KG1 (cell line): ENCODE results near the gene RARB.

Experiments used
- DNase-seq: peaks from one replicate; lab custom pipeline; 2025; lab: John Stamatoyannopoulos, UW

Gene RARB

DNA sequence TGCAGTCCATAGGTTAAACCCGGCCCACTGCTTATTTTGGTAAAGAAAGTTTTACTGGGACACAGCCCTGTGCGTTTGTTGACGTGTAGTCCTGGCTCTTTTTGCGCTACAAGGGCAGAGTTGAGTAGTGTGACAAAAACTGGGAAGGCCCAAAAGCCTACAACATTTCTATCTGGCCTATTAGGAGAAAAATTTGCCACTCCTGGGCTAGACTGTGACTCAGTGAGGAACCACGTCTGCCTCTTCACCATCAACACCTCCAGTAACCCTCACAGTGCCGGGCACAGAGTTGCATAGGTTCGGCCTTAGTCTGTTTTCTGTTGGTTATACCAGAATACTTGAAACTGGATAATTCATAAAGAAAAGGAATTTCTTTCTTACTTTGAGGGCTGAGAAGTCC lies 126.3 kb downstream of the RARB start:
- no peak for DNase-seq

DNA sequence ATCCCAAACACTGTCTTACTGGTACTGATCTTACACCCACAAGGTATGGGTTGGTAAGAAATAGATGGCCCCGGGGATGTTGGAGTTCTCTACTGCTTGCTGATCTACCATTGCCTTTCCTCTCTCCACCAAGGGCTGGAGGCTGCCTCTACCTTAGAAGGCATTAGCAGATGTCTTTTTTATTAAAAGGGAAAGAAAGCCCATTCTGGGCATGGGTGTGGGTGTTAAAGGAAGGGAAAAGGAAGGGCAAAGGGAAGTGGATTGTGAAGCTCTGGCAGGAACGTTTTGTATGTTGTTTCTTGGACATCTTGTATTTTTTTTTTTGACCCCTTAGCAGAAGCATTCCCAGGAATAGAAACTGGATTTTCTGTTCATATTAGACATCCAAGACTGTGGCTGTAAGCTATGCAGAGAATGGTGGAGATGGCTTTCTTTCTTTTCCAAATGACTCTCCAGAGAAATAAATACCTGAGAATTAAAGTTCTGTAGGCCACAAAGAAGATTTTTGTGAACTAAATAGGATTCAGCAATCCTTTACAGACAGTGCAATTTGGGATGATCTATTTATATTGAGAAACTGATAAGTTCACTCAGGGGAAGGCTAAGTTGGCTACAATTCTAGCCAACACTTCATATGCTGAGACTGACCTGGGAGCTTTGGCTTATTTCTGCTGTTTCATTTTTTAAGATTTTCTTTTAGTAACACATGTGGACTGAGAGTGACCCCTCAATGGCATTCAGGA lies 127.8 kb downstream of the RARB start:
- DNase-seq: no peak

DNA sequence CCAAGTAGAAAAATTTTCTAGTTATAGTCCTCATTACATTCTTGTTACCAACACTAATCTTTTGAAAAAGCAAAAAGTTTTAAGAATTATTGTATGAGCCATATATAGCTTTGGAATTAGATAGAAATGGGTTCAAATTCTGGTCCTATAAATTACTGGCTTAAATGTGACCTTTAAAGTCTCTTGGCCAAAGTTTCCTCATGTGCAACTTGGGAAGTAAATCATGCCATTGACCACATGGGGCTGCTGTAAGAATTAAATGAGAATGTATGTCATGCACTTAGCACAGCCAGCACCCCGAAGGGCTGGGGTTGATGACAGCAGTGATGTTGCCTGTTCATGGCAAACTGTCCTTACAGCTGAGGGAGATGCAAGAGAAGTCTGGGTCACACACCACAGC lies 128.4 kb downstream of the RARB start:
- DNase-seq: no peak

DNA sequence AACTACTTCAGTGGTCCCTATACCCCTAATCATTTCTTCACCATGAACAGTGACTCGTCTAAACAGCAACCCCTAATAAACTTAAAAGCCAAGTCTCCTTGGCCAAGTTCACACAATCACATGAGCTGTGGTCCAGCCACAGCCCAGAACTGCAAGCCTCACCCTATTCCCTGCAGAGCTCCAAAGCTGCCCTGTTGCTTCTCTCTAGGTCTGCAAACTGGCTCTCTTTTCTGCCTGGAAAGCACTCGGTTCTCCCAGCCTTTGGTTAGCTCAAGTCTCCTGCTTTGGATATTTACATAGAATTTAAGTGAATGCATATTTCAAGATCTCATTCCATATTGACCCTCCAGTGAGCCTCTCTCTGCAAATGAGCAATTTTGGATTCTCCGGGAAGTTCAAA lies 129.6 kb downstream of the RARB start:
- DNase-seq: no peak

- DNase-seq: no peak
Observed at GRCh38 chr3:25558121-25558520, 130.1 kb downstream of the RARB start.

DNA sequence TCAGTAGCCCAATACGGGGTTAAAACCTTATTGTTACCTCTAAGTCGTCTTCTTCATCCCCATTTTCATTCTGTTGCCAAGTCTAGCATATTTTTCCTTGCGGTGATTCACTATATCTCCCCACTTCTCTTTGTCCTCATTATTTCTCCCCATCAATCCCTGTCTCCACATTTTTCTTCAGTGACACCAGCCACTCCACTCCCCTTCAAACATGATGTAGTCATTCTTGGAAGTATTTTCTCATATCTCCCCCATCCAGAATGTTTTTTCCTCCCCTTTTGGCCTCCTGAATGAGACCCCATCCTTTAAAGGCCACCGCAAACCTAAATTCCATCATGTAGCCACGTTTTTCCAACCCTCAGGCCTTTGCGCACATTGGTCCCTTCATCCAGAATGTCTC lies 130.7 kb downstream of the RARB start:
- no peak for DNase-seq

- DNase-seq: no peak
Observed at GRCh38 chr3:25563601-25564000, 135.5 kb downstream of the RARB start.

DNA sequence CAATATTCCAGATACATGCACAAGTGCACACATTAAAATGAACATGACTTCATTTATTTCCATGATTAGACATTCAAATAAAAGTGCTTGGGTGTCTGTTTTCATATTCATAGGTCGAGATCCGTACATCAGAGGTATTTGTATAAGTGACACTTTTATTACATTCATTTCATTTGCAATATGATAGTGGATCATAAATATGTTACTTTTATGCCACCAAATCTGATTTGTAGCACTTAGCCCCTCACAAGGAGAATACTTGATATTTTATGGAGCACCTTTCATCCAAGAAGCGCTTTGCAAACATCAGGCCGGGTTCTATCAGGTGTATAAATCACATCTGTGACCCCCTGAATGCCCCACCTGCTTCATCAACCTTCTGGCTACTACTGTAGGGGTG lies 136.0 kb downstream of the RARB start:
- DNase-seq: no peak

- DNase-seq: no peak
Observed at GRCh38 chr3:25565807-25566206, 137.7 kb downstream of the RARB start.

- DNase-seq: no peak
Observed at GRCh38 chr3:25566358-25566920, 138.4 kb downstream of the RARB start.

DNA sequence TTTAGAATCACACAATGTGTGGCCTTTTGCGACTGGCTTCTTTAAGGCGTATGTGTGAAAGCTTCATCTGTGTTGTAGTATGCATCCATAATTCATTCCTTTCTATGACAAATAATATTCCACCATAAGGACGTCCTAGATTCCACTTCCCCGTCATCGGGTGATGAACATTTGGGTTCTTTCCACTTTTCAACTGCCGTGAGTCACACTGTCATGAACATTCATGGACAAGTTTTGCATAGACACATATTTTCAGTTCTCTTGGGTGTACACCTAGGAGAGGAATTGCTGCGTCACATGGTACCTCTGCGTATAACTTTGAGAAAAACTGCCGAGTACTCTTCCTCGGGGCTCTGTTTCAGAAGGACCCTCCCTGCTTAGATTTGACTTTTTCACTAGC lies 139.3 kb downstream of the RARB start:
- DNase-seq: no peak

- no peak for DNase-seq
Observed at GRCh38 chr3:25567806-25568524, 139.9 kb downstream of the RARB start.

DNA sequence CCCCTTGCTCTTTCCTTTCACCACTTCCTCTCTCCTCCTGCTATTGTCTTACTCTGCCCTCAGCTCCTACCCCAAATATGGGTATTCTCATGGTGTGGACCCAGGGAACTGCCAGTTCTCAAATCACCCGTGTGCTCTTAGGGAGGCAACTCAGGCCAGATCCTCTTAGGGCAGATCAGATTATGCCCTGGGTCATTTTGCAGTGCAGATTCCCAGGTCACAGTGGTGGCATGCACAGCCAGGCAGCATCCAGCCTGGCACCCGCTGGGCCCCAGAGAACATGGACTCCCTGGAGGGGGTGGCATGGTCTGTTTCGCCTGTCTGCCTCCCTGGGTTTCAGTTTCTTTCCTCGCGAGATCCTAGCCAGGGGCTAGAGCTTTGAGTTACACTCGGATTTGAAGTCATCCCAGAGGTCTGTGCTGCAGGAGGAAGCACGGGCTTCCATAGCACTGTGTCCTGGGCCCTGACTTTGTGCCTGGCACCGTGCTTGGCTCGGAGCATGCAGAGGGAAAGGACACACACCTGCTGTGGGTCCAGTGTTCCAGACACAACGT lies 140.5 kb downstream of the RARB start:
- DNase-seq: no peak

- no peak for DNase-seq
Observed at GRCh38 chr3:25571285-25571684, 143.2 kb downstream of the RARB start.

DNA sequence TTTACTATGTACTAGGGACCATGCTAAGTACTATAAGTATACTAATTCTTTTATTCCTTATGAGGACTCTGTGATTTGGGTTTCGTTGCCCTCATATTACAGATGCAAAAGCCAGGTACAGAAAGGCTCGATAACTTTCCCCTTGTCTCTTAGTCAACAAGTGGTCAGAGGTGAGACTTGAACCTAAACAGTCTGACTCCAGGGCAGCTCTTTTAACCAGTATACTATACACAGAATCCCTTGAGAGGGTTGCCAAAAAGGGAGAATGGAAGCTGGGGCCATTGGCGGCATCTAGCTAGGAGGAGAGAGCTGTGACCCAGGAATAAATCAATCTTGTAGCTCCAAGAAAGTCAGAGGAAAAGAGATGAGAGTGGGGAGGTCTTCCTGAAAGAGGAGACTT lies 144.3 kb downstream of the RARB start:
- DNase-seq: no peak

DNA sequence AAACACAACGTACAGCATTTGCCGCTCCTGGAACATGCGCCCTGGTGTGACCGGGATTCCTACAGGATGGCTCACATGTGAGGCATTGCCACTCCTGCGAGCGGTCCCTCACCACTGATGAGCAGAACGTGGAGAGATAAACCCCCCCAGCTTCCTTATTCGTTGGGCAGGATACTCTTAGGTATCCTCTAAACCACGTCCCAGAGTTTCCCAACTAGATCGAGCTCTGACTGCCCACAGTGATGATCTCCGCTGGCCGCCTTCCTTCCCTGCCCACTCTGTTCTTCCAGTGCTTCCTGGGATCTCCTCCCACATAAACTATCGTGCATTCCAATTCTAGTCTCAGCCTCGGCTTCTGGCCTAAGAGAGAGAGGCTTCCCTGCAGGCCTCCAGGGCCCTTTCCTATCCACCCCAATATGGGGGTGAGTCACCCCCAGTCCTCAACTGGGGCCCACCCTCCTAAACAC lies 144.9 kb downstream of the RARB start:
- no peak for DNase-seq

- DNase-seq: no peak
Observed at GRCh38 chr3:25573386-25574171, 145.5 kb downstream of the RARB start.

DNA sequence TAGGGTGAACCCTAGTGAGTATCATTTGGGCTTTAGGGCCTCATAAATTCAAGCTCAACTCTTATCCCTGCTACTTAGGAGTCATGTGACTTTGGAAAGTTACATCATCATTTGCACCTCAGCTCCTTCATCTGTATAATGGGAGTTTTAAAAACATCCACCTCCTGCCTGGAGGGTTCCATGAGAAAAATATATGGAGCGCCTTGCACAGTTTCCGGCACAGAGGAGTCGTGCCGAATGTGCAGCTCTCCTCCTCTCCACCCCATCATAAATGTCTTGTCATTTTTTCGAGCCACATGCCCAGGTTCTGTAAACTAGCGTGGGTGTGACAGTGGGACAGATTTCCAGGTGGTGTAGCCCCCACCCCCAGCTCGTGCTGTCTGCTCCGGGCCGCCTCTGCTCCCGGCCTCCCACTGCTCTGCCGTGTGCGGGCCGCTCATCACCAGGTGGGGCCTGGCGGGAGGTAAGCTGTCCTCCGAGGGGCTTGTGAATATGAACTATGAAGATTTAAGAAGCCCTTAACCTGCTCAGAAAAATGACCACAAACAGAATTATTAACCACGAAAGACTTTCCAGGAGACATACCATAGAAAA lies 146.2 kb downstream of the RARB start:
- no peak for DNase-seq

GRCh38 chr3:25575001-25575400 lies 146.9 kb downstream of the RARB start:
- DNase-seq: no peak

DNA sequence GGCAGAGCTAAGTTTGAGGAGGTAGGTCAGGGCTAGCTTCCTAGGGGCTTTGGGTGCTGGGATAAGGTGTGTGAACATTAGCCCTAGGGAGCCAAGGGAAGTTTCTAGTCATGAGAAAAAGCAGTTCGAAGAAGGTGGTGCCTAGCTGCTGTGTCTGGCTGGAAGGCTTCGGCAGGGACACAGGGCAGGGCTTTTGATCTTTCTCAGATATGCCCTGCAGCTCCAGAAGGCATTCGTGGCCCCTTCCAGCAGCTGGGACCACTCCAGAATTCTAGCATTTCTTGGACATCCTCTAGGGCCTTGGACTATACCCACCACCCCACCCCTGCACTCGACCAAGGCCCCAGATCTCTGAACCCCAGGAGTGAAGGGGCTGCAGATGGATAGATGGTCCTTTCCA lies 148.1 kb downstream of the RARB start:
- no peak for DNase-seq

DNA sequence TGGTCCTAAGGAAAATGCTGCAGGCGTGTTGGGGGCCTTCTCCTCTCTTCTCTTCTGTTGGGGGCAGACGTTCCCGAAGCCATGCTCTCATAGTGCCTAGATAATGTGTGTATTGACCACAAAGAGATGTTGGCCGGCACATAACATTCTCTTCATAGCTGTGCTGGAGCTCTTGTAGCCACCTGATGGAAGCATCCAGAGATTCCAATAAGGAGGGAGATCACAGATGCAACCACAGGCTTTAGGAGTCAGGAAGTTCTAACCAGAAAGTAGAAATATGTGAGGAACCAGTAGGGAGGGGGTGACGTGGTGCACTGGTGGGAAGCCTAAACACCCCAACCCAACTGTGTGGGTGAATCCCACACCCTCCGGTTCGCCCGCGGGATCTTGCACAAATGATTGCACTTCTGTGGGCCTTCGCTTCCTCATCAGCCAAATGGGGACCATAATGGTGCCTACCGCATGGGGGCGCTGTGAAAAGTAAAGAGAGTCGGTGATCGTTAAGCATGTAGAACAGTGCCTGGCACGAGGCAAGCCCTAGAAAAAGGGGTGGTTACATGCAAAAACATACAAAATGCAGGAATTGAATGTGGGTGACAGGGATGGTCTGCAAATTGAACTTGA lies 148.9 kb downstream of the RARB start:
- no peak for DNase-seq
